PFSK-1 (cell line): Measurements from ENCODE around the gene UCP3.

Source experiments
- FOXP2 ChIP-seq: optimal IDR thresholded peaks from 2 replicates; pipeline ENCODE3; 2011; ENCODE audit warnings: borderline replicate concordance, control low read depth, inconsistent platforms; ENCODE audit not compliant: insufficient read depth; ENCODE audit errors: extremely low read length, extremely low read depth
- POLR2AphosphoS5 ChIP-seq: IDR thresholded peaks from 2 replicates; pipeline ENCODE4 v1.6.1; 2012; ENCODE audit warnings: low read depth, mild to moderate bottlenecking, control low read depth, low read length, moderate library complexity
- REST ChIP-seq, 2 experiments: IDR thresholded peaks; 2 replicates each; pipeline versions ENCODE4 v1.6.1 to v1.8.0; 2011 to 2012; ENCODE audit warnings: low read depth in 2 of 2, low read length in 2 of 2, control low read depth in 1 of 2, inconsistent platforms in 1 of 2, mild to moderate bottlenecking in 1 of 2, moderate library complexity in 1 of 2; ENCODE audit not compliant: insufficient read depth in 1 of 2
- SIN3A ChIP-seq: IDR thresholded peaks from 2 replicates; pipeline ENCODE4 v1.6.1; 2012; ENCODE audit warnings: mild to moderate bottlenecking, low read length, moderate library complexity, borderline replicate concordance; ENCODE audit not compliant: insufficient read depth
- TAF1 ChIP-seq: IDR thresholded peaks from 2 replicates; pipeline ENCODE4 v1.6.1; 2012; ENCODE audit warnings: low read length, control low read depth, borderline replicate concordance; ENCODE audit not compliant: insufficient read depth

UCP3 gene

DNA sequence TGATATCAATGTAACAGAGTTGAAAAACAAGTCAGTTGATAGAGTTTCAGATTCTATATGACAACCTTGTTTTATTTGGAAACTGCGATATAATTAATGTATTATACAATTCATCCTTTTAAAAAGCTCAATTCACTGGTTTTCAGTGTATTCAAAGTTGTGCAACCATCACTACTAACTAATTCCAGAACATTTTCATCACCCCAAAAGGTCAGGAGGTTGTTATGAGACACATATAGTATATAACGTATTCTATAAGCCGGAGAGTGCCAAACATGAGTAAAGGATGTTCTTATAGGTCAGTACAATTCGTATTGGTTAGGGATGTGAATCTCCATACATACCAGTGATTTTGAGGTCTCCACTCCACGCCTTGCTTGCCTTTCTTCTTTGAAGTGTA is 40.1 kb upstream of the UCP3 start:
- TF ChIP-seq SIN3A (no peak), TAF1 (no peak), FOXP2 (no peak), REST (IDR thresholded peaks at IDR 0.05; ENCODE audit: insufficient read depth in 1 of 2, low read depth in 2 of 2, low read length in 2 of 2) (no peak), POLR2AphosphoS5 (no peak)

GRCh38 chr11:74044538-74044937 is 35.7 kb upstream of the UCP3 start:
- TF ChIP-seq POLR2AphosphoS5 (no peak), FOXP2 (no peak), REST (IDR thresholded peaks at IDR 0.05; ENCODE audit: insufficient read depth in 1 of 2, low read depth in 2 of 2, low read length in 2 of 2) (no peak), SIN3A (no peak), TAF1 (no peak)

DNA sequence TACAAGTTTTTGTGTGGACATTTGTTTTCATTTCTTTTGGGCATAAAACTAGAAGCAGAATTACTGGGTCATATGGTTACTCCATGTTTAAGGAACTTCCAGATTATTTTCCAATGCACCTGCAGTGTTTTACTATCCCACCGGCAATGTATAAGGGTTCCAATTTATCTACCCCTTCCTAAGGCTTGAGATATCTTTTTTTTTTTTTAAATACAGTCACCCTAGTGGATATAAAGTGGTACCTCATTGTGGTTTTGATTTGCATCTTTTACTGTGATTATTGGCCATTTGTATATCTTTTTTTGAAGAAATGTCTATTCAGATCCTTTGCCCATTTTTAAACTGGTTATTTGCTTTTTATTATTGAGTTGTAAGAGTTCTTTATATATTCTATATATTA is 34.6 kb upstream of the UCP3 start:
- TF ChIP-seq SIN3A (no peak), FOXP2 (no peak)

DNA sequence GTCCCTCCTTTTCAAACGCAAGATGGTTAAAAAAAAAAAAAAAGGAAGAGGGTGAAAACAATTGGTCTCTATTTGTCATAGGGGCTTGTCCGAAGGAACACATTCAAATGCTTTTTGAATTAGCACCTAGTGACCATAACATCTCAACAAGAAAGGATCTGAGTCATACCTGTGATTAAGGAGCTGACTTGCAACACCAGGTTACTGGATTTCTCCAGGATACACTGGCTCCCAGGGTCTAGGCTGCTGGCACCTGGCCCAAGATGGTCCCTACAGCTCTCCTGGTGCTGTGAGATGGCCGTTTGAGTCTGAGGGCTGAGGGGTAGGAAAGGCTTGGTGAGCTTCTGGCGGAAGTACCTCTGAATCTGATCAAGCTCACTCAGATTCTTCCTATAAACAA is 28.4 kb upstream of the UCP3 start:
- TF ChIP-seq REST (IDR thresholded peaks at IDR 0.05; ENCODE audit: insufficient read depth in 1 of 2, low read depth in 2 of 2, low read length in 2 of 2), result no peak

GRCh38 chr11:74035264-74035663 is 26.4 kb upstream of the UCP3 start:
- TF ChIP-seq REST (IDR thresholded peaks at IDR 0.05; ENCODE audit: insufficient read depth in 1 of 2, low read depth in 2 of 2, low read length in 2 of 2) (no peak), TAF1 (no peak), SIN3A (no peak), FOXP2 (no peak), POLR2AphosphoS5 (no peak)

DNA sequence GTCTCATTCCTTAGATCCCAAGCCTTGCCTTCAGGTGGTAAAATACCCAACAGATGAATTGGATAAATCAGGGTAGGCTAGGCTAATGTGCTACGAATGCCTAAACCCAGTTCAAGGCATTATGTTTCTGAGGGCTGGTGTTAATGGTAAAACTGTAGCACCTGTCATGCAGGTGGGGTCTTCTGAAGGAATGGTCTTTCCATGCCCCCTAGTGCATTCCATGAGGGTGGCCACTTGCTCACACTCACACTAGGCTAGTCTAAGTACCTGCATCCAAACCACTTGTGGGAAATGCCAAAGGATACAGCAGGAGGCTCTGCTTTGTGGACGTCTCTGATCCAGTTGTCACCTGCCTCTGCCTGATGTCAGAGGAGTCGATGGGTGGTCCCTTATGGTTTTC is 24.2 kb upstream of the UCP3 start:
- TF ChIP-seq FOXP2 (no peak), TAF1 (no peak)
